Sigmoid colon (tissue), 4 donors: ENCODE data around the gene DPP6.

Experiments
- CTCF ChIP-seq, 4 experiments: fragments of 450-650 bp in 3 of 4; fragments of 200-600 bp in 1 of 4; IDR thresholded peaks; one replicate each; pipeline ENCODE4 v1.5.1; 2016 to 2019; ENCODE audit warnings: antibody characterized with exemption in 4 of 4, mild to moderate bottlenecking in 3 of 4, moderate library complexity in 2 of 4
- POLR2A ChIP-seq, 2 donors: fragments of 450-650 bp; IDR thresholded peaks; one replicate each; pipeline ENCODE4 v1.6.1; 2016; ENCODE audit warnings: antibody characterized with exemption in 2 of 2, mild to moderate bottlenecking in 2 of 2, moderate library complexity in 2 of 2
- POLR2AphosphoS5 ChIP-seq, 4 donors: sonication (generic); formaldehyde crosslinking; IDR thresholded peaks; one replicate each; pipeline ENCODE4 v1.6.1; 2017; ENCODE audit warnings: antibody characterized with exemption in 4 of 4

GRCh38 chr7:154426778-154427177 is 374.6 kb downstream of the DPP6 start:
- TF ChIP-seq CTCF (IDR thresholded peaks at IDR 0.05) (no peak), POLR2A (IDR thresholded peaks at IDR 0.05) (no peak), POLR2AphosphoS5 (IDR thresholded peaks at IDR 0.05) (no peak)
